SK-N-SH (cell line): Measurements from ENCODE around the gene SLC6A11. TPM values are rescaled to one million over a fixed set of nuclear protein-coding genes. Genes with fewer than 3 reads are reported as not detected.

Experiments
- CTCF ChIA-PET: fragments of 300-600, 350-600 bp; formaldehyde crosslinking; extraction: SDS; loops from one replicate; lab custom pipeline; 2021; lab: Yijun Ruan, JAX
- POLR2A ChIA-PET: fragments of 350-600 bp; sonication (Branson Sonifier 250); formaldehyde crosslinking; extraction: SDS; loops from one replicate; lab custom pipeline; 2020; ENCODE audit warnings: antibody characterized with exemption, inconsistent platforms; lab: Yijun Ruan, JAX
- DNase-seq: peaks from one replicate; pipeline ENCODE4 v3.0.0; 2012
- H2AFZ ChIP-seq: fragments of 200-600 bp; sonication (generic); 2 replicates; pipeline ENCODE4 v1.8.1; 2016; ENCODE audit warnings: antibody characterized with exemption, mild to moderate bottlenecking, low read depth
- H3F3A ChIP-seq: fragments of 200-600 bp; sonication (generic); replicated peaks from 2 replicates; pipeline ENCODE3; 2016; ENCODE audit warnings: antibody characterized with exemption, mild to moderate bottlenecking; ENCODE audit not compliant: insufficient read depth
- H3K27ac ChIP-seq, 2 experiments: fragments of 200-500 bp in 1 of 2; fragments of 200-600 bp in 1 of 2; sonication (Bioruptor generic) in 1 of 2; sonication (generic), shearing (Covaris generic) in 1 of 2; 2 replicates each; pipeline versions ENCODE4 v1.5.1 to v1.6.1; 2014 to 2016; ENCODE audit warnings: low read depth in 2 of 2, inconsistent platforms in 1 of 2, low read length in 1 of 2, mild to moderate bottlenecking in 1 of 2, mixed read lengths in 1 of 2
- H3K27me3 ChIP-seq: fragments of 200-600 bp; sonication (generic), shearing (Covaris generic); 2 replicates; pipeline ENCODE4 v1.6.1; 2016; ENCODE audit warnings: mixed run types; ENCODE audit not compliant: insufficient read depth
- H3K36me3 ChIP-seq, 2 experiments: fragments of 200-500 bp in 1 of 2; fragments of 200-600 bp in 1 of 2; sonication (Bioruptor generic) in 1 of 2; sonication (generic) in 1 of 2; replicated peaks in 1 of 2; 2 replicates each; pipeline versions ENCODE3 to v1.5.1; 2014 to 2016; ENCODE audit warnings: low read length in 1 of 2, mild to moderate bottlenecking in 1 of 2; ENCODE audit not compliant: insufficient read depth in 2 of 2, control insufficient read depth in 1 of 2
- H3K4me1 ChIP-seq, 2 experiments: fragments of 200-500 bp in 1 of 2; fragments of 200-600 bp in 1 of 2; sonication (Bioruptor generic) in 1 of 2; sonication (generic), shearing (Covaris generic) in 1 of 2; 2 replicates each; pipeline versions ENCODE4 v1.5.1 to v1.6.1; 2014 to 2016; ENCODE audit warnings: low read depth in 1 of 2, low read length in 1 of 2, mixed run types in 1 of 2; ENCODE audit not compliant: insufficient read depth in 2 of 2, control insufficient read depth in 1 of 2
- H3K4me2 ChIP-seq: fragments of 200-600 bp; sonication (generic), shearing (Covaris generic); 2 replicates; pipeline ENCODE4 v1.6.1; 2017; ENCODE audit warnings: mixed run types
- H3K4me3 ChIP-seq, 2 experiments: fragments of 200-500 bp in 1 of 2; fragments of 200-600 bp in 1 of 2; sonication (Bioruptor generic) in 1 of 2; sonication (generic), shearing (Covaris generic) in 1 of 2; 2 replicates each; pipeline versions ENCODE4 v1.5.1 to v1.8.1; 2014 to 2016; ENCODE audit warnings: low read depth in 2 of 2, inconsistent platforms in 1 of 2, low read length in 1 of 2, mild to moderate bottlenecking in 1 of 2, mixed read lengths in 1 of 2, moderate library complexity in 1 of 2
- H3K79me2 ChIP-seq: fragments of 200-600 bp; sonication (generic); 2 replicates; pipeline ENCODE4 v1.8.1; 2017; ENCODE audit warnings: mild to moderate bottlenecking; ENCODE audit not compliant: insufficient read depth
- H3K9ac ChIP-seq: fragments of 200-600 bp; sonication (generic); 2 replicates; pipeline ENCODE4 v1.6.1; 2017; ENCODE audit warnings: mixed run types
- H3K9me2 ChIP-seq: fragments of 200-600 bp; sonication (generic); 2 replicates; pipeline ENCODE4 v1.6.1; 2017; ENCODE audit warnings: mixed run types
- H3K9me3 ChIP-seq: fragments of 200-600 bp; sonication (generic); 2 replicates; pipeline ENCODE4 v1.6.1; 2017; ENCODE audit warnings: mixed run types, mild to moderate bottlenecking, moderate library complexity
- H4K20me1 ChIP-seq: fragments of 200-600 bp; sonication (generic); 2 replicates; pipeline ENCODE4 v1.6.1; 2017; ENCODE audit warnings: mild to moderate bottlenecking, mixed run types; ENCODE audit not compliant: insufficient read depth
- ELF1 ChIP-seq: IDR thresholded peaks from 2 replicates; pipeline ENCODE4 v1.4.0; 2012
- EZH2phosphoT487 ChIP-seq: fragments of 200-600 bp; sonication (generic); IDR thresholded peaks from 2 replicates; pipeline ENCODE4 v1.6.1; 2017; ENCODE audit warnings: low read depth, mixed run types, mild to moderate bottlenecking, antibody characterized with exemption, moderate library complexity, borderline replicate concordance
- FOXM1 ChIP-seq: IDR thresholded peaks from 2 replicates; pipeline ENCODE4 v1.4.0; 2012; ENCODE audit warnings: low read depth, mild to moderate bottlenecking
- RAD21 ChIP-seq: IDR thresholded peaks from 2 replicates; pipeline ENCODE4 v1.6.1; 2012; ENCODE audit warnings: mild to moderate bottlenecking, low read length
- RCOR1 ChIP-seq: fragments of 150-350 bp; IDR thresholded peaks from 2 replicates; pipeline ENCODE4 v1.6.1; 2017; ENCODE audit warnings: antibody characterized with exemption, low read length
- RFX5 ChIP-seq: IDR thresholded peaks from 2 replicates; pipeline ENCODE4 v1.6.1; 2012; ENCODE audit warnings: mild to moderate bottlenecking, improper control_type of control experiment, low read length
- SMC3 ChIP-seq: IDR thresholded peaks from 2 replicates; pipeline ENCODE4 v1.6.1; 2012; ENCODE audit warnings: low read depth, low read length, improper control_type of control experiment
- WGBS: methylation state at CpG from one replicate; pipeline ENCODE4 v1.1.6; 2017; ENCODE audit warnings: low lambda C conversion rate; 5-methylcytosine and 5-hydroxymethylcytosine counted together
- polyA plus RNA-seq, 3 experiments: library from polyadenylated mRNA; depleted of rRNA; stranded (reverse); fragments of >200 nt; gene quantifications; 2 replicates each; pipeline ENCODE4 v1.2.3, GENCODE V29; 2012
- TF ChIP-seq, protein P1 (sequence below): IDR thresholded peaks from 2 replicates; pipeline ENCODE4 v1.6.1; 2012; ENCODE audit warnings: mild to moderate bottlenecking, low read depth, low read length, moderate library complexity
- TF ChIP-seq, protein P2 (sequence below): IDR thresholded peaks from 2 replicates; pipeline ENCODE4 v1.4.0; 2012; ENCODE audit warnings: low read depth, borderline replicate concordance

Gene SLC6A11
- polyA plus RNA-seq, 1 of the 3 experiments (the other 2 are of a cell fraction) = 0.03 TPM

DNA sequence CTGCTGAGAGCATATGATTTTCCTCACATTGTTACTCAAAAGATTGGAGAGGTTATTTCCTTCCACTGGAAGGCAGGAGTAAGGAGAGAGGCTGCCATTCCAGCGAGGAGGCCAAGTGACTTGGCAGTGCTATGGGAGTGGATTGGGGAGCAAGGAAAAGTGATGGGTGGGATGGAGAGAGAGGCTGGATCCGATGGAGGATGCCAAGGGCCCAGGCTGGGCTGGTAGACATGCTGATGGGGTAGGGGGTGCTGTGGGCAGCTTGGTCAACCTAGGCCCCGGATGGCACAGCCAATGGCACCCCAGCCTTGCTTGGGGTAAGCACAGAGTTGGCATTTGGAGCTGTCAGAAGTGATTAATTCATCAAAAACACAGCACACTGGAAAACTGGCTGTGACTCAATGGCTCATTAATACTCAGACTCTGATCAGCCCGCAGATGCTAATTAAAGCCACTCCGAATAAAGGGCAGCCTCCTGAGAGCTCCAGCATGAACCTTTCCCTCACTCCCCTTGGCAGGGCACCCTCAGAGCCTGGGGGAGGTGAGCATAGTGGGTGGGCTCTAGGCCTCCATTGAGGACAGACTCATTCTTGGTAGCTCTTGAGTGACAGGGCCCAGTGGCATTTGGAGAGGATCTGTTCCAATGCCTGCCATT is 154.4 kb downstream of the SLC6A11 start (continued):
- TF ChIP-seq EZH2phosphoT487 (no peak), RFX5 (no peak)
- TF ChIP-seq, protein P1, sequence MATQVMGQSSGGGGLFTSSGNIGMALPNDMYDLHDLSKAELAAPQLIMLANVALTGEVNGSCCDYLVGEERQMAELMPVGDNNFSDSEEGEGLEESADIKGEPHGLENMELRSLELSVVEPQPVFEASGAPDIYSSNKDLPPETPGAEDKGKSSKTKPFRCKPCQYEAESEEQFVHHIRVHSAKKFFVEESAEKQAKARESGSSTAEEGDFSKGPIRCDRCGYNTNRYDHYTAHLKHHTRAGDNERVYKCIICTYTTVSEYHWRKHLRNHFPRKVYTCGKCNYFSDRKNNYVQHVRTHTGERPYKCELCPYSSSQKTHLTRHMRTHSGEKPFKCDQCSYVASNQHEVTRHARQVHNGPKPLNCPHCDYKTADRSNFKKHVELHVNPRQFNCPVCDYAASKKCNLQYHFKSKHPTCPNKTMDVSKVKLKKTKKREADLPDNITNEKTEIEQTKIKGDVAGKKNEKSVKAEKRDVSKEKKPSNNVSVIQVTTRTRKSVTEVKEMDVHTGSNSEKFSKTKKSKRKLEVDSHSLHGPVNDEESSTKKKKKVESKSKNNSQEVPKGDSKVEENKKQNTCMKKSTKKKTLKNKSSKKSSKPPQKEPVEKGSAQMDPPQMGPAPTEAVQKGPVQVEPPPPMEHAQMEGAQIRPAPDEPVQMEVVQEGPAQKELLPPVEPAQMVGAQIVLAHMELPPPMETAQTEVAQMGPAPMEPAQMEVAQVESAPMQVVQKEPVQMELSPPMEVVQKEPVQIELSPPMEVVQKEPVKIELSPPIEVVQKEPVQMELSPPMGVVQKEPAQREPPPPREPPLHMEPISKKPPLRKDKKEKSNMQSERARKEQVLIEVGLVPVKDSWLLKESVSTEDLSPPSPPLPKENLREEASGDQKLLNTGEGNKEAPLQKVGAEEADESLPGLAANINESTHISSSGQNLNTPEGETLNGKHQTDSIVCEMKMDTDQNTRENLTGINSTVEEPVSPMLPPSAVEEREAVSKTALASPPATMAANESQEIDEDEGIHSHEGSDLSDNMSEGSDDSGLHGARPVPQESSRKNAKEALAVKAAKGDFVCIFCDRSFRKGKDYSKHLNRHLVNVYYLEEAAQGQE = no peak

DNA sequence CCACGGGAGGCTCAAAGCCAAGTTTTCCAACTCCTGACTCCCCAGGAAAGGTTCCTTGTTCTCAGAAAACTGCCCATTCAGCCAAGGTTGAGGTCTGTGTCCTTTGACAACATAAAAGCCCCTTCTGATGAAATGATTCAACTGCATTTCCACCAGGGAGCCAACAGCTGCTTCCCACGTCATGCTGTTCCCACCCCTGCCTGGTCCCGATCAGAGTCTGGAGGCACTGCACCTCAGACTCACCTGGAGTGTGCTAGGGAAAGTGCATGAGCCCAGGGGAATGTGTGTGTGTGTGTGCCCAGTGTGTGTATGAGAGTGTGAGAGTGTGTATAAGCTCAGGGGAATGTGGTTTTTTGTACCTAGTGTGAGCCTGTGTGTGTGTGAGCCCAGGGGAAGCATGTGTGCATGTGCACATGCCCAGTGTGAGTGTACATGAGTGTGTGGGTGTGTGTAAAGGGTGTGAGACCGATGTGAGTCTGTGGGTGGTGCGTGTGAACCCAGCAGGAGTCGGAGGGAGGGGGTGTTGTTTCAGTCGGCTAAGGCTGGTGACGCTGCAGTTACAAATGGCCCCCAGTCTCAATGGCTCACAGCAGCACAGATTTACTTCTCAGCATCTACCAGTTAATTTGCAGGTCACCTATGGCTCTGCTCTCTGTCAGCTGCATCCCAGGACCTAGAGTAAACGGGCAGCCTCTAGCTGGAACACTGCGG is 156.2 kb downstream of the SLC6A11 start:
- Histone ChIP-seq H4K20me1 (no peaks in the 10 kb centered on the region), H3K9ac (no peak overlapping the region), H3K4me1 (peaks cover 0 to 7% of the 10 kb centered on the region in 2 experiments; a peak in 1 of 4 replicates), H3K79me2 (no peaks in the 10 kb centered on the region), H3K9me3 (no peaks in the 10 kb centered on the region), H3K36me3 (no peaks in the 10 kb centered on the region), H3K27me3 (no peaks in the 10 kb centered on the region), H3K27ac (no peak overlapping the region), H3K4me2 (no peak overlapping the region), H2AFZ (no peak overlapping the region), H3K9me2 (no peaks in the 10 kb centered on the region), H3F3A (no peaks in the 10 kb centered on the region), H3K4me3 (no peak overlapping the region)
- ChIA-PET POLR2A (no interaction called here), CTCF (no interaction called here)
- no peak for DNase-seq
- TF ChIP-seq RAD21 = no peak
- TF ChIP-seq, protein P2, sequence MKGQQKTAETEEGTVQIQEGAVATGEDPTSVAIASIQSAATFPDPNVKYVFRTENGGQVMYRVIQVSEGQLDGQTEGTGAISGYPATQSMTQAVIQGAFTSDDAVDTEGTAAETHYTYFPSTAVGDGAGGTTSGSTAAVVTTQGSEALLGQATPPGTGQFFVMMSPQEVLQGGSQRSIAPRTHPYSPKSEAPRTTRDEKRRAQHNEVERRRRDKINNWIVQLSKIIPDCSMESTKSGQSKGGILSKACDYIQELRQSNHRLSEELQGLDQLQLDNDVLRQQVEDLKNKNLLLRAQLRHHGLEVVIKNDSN = no peak
- no peak for TF ChIP-seq FOXM1
- TF ChIP-seq RCOR1 = no peak
- no peak for TF ChIP-seq SMC3
- TF ChIP-seq ELF1 = no peak
- WGBS = 41% methylated on average over 10 of the region's 10 CpGs
